HUES48 (cell line): ENCODE data around the gene DOCK7.

Source experiments
- H3K27ac ChIP-seq: one replicate; pipeline ENCODE4 v1.7.0; 2013; ENCODE audit warnings: low read depth, low read length, inconsistent platforms
- H3K27me3 ChIP-seq: 2 replicates; pipeline ENCODE4 v1.6.1; 2013; ENCODE audit warnings: mild to moderate bottlenecking, low read length; ENCODE audit not compliant: control insufficient read depth, insufficient read depth
- H3K36me3 ChIP-seq: 2 replicates; pipeline ENCODE4 v1.6.1; 2013; ENCODE audit warnings: low read length; ENCODE audit not compliant: control insufficient read depth, insufficient read depth
- H3K4me1 ChIP-seq: 2 replicates; pipeline ENCODE4 v1.6.1; 2013; ENCODE audit warnings: mild to moderate bottlenecking, low read length; ENCODE audit not compliant: control insufficient read depth, insufficient read depth
- H3K4me3 ChIP-seq: 2 replicates; pipeline ENCODE4 v1.5.1; 2013; ENCODE audit warnings: mild to moderate bottlenecking, low read depth, low read length
- H3K9ac ChIP-seq: 2 replicates; pipeline ENCODE4 v1.6.1; 2013; ENCODE audit warnings: mild to moderate bottlenecking, low read depth, low read length, moderate library complexity
- H3K9me3 ChIP-seq: 2 replicates; pipeline ENCODE4 v1.6.1; 2013; ENCODE audit warnings: low read length; ENCODE audit not compliant: control insufficient read depth, insufficient read depth

Gene DOCK7

DNA sequence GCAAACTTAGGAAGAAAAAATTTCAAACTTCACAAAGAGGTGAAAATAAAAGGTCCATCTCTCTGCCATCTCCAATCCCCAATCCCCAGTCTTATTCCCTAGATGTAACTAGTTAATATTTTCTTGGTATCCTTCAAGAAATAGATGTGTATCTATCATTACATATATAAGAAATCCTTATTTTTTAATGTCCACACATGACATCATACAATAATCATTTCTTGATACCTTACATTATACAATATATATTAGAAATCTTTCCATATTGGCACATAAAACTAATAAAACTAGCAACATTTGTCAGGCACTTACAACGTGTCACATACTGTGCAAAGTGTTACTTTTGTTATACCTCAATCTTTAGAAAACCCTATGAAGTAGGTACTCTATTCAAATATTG lies 16.2 kb downstream of the DOCK7 start:
- no peaks in the 10 kb centered on the region for H3K36me3 ChIP-seq
- H3K9me3 ChIP-seq: no peaks in the 10 kb centered on the region
- H3K4me1 ChIP-seq: peaks cover 23% of the 10 kb centered on the region
- no peak overlapping the region for H3K4me3 ChIP-seq
- no peak overlapping the region for H3K9ac ChIP-seq
- no peaks in the 10 kb centered on the region for H3K27me3 ChIP-seq
- H3K27ac ChIP-seq: no peak overlapping the region

DNA sequence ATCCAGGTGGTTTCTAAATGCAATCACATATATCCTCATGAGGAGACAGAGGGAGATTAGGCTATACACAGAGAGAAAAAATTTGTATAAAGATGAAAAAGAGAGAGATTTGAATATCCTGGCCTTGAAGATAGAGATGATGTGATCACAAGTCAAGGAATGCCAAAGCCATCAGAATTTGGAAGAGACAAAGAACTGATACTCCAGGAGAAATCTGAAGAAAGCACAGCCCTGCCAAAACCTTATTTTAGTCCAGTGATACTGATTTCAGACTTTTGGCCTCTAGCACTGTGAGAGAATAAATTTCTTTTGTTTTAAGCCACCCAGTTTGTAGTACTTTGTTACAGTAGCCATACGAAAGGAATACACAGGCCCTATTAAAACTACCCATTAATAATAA lies 33.4 kb downstream of the DOCK7 start:
- no peaks in the 10 kb centered on the region for H3K4me1 ChIP-seq
- H3K27me3 ChIP-seq: no peaks in the 10 kb centered on the region
- no peaks in the 10 kb centered on the region for H3K9me3 ChIP-seq
- H3K27ac ChIP-seq: no peak overlapping the region
- H3K4me3 ChIP-seq: no peak overlapping the region
- peaks cover 15% of the 10 kb centered on the region for H3K36me3 ChIP-seq
- no peak overlapping the region for H3K9ac ChIP-seq

DNA sequence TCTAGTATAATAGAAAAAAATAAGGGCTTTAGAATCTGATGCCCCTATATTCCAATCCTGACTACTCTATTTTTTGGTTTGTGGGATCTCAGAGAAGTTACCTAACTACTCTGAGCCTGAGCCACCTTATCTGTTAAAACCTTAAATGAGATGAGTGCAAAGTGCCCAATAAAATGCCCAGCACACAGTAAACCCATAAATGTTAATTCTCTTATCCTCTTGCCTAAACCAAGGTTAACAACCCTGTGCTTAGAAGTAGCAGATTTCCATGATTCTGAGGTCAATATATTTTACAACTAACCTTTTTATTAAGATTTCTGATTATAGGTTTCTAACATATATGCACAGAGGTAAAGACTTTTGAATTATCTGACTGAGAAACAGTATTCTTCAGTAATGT lies 35.8 kb downstream of the DOCK7 start:
- Histone ChIP-seq H3K9ac (no peak overlapping the region), H3K27ac (no peak overlapping the region), H3K4me3 (no peak overlapping the region), H3K4me1 (no peaks in the 10 kb centered on the region), H3K9me3 (no peaks in the 10 kb centered on the region), H3K36me3 (peaks cover 22% of the 10 kb centered on the region), H3K27me3 (no peaks in the 10 kb centered on the region)

DNA sequence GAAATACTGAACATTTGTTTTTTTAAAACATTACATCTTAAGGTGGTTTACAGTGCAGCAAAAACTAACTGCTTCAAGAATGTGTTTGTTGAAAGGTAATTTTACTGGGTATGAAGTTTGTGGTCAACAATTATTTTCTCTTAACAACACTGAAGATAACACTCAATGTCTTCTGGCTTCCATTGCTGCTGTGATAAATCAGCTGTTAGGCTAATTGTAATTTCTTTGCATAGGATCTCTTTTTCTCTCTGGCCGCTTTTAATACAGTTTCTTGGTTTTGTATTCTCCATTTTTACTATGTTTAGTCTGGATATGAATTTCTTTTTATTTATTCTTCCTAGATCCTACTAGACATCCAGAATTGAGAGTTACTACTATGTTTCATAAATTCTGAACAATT lies 44.9 kb downstream of the DOCK7 start:
- Histone ChIP-seq H3K9ac (no peak overlapping the region), H3K36me3 (peaks cover 32% of the 10 kb centered on the region), H3K27me3 (no peaks in the 10 kb centered on the region), H3K4me3 (no peak overlapping the region), H3K4me1 (no peaks in the 10 kb centered on the region), H3K9me3 (no peaks in the 10 kb centered on the region; the same call in 1 of the 2 replicates), H3K27ac (no peak overlapping the region)

DNA sequence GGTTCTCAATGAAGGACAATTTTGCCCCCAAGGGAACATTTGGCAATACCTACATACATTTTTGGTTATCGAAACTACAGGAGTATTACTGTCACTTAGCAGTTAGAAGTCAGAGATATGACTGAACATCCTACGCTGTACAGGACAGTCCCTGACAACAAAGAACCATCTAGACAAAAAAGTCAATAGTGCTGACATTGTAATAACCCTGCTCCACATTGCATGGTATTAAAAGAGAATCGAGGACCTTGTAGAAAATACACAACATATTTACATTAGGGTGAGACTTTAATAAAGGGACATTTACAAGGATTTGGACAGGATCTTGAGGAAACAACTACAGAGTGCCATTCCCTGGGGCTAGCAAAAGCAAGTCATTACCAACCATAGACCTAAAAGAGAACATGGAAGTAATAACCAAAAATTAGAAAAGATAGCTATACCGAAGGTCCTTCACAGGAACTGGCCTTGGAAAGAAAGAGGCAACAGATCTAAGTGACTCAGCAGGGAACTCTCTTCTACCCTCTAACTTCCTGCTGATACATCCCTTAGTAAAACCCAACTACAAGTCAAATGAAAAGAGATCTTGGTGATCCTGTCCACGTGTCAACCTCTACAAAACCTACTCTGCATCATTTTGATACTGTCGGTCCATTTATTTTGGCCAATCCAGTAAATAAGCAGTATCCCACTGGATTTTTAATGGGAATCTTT lies 50.6 kb downstream of the DOCK7 start:
- Histone ChIP-seq H3K27me3 (no peaks in the 10 kb centered on the region), H3K36me3 (peaks cover 25% of the 10 kb centered on the region)

DNA sequence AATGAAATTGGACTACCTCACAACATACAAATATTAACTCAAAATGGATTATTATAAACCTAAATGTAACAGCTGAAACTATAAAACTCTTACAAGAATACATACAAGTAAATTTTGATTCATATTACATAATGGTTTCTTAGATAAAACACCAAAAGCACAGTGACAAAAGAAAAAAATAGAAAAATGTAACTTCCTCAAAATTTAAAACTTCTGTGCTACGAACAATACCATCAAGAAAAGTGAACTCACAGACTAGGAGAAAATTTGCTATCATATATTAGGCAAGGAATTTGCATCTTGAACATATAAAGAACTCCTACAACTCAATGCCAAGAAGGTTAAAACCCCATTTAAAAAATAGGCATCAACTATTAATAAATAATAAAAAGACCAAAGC lies 59.7 kb downstream of the DOCK7 start:
- H3K27ac ChIP-seq: no peak overlapping the region
- 0 out of 2 replicates have a peak, but pooled peaks cover 4% of the 10 kb centered on the region for H3K4me1 ChIP-seq
- no peak overlapping the region for H3K4me3 ChIP-seq
- H3K9ac ChIP-seq: no peak overlapping the region
- no peaks in the 10 kb centered on the region for H3K27me3 ChIP-seq
- no peaks in the 10 kb centered on the region for H3K9me3 ChIP-seq
- H3K36me3 ChIP-seq: peaks cover 27% of the 10 kb centered on the region

More for the DNA sequence above, 50.6 kb downstream of the DOCK7 start:
- Histone ChIP-seq H3K9me3 (no peaks in the 10 kb centered on the region), H3K4me1 (no peaks in the 10 kb centered on the region), H3K4me3 (no peak overlapping the region), H3K9ac (no peak overlapping the region), H3K27ac (no peak overlapping the region)

DNA sequence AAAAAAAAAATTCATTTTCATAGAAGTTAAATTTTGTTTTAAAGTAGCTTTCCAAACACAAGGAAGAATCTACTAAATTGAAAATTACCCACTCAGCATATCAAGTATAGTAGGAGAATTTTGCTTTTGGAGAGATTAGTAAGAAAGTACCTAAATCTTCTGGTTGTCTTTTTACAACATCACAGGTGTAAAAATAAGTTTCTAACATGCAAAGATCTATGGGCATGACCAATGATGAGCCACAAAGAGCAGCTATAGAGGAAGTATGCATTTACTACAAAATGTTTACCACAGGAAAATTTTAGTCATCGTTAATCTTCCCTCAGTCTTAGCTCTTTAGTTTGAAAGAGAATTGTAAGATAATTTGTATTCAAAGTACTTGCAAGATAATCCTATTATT lies 62.8 kb downstream of the DOCK7 start:
- H3K4me1 ChIP-seq: 0 out of 2 replicates have a peak, but pooled peaks cover 4% of the 10 kb centered on the region
- no peaks in the 10 kb centered on the region for H3K9me3 ChIP-seq
- H3K27ac ChIP-seq: no peak overlapping the region
- no peak overlapping the region for H3K9ac ChIP-seq
- peaks cover 6% of the 10 kb centered on the region; the same call in 1 of the 2 replicates for H3K36me3 ChIP-seq
- no peak overlapping the region for H3K4me3 ChIP-seq
- no peaks in the 10 kb centered on the region for H3K27me3 ChIP-seq

DNA sequence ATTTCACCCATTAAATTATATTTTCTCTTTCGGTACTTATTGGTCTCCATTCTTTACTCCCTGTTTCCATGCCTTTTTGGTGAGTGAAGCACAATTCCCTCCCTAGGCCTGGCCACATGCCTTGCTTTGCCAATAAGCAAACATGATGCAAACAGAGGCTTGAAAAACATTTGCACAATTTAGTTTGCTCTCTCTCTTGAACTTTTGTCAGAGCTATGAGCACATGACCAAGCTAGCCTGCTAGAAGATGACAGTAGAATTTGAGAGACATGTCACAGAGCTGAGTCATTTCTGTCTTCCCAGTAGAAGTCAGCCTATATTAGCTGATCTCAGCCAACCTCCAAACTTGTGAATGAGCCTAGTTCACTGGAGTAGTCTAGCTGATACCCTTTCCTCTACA lies 66.3 kb downstream of the DOCK7 start:
- Histone ChIP-seq H3K9ac (no peak overlapping the region), H3K27ac (no peak overlapping the region), H3K36me3 (peaks cover 2% of the 10 kb centered on the region; the same call in 1 of the 2 replicates), H3K9me3 (no peaks in the 10 kb centered on the region), H3K4me1 (0 out of 2 replicates have a peak, but pooled peaks cover 4% of the 10 kb centered on the region), H3K27me3 (no peaks in the 10 kb centered on the region), H3K4me3 (no peak overlapping the region)

DNA sequence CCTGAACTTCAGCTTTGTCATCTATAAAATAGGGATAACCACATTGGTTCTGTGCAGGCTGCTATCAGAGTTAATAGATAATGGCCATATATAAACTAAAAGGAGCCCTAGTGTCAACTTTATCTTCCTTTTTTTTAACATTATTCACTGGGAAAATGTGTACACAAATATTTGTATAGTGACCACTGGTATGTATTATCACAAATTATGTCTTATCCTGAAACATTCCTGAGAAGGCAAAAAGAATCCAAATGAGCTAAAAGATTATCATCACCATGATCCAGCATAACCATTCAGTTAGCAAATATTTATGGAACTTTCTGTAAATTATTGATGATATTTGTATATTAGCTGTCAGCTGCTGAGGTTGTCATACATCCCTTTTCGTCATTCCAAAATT lies 74.3 kb downstream of the DOCK7 start:
- Histone ChIP-seq H3K4me1 (peaks cover 12% of the 10 kb centered on the region), H3K4me3 (no peak overlapping the region), H3K27ac (no peak overlapping the region), H3K9me3 (no peaks in the 10 kb centered on the region), H3K27me3 (no peaks in the 10 kb centered on the region), H3K9ac (no peak overlapping the region), H3K36me3 (peaks cover 2% of the 10 kb centered on the region; the same call in 1 of the 2 replicates)

DNA sequence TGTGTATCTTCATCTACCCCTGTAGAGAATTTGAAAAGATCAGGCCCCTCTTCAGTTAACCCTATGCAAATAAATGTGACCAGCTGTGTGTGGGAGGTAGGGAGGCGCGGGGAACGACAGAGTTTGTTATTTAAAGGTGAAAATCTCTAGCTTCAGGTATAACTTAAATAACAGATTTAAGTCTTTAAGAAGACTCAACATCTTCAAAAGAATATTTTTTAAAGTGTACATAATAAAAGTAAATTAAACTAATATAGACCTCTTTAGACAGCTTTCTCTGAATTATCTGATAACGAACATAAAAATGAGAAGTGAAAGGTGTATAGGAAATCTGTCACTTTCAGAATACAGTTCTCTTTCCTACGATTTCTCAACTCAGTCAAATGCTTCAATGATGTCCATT lies 74.9 kb downstream of the DOCK7 start:
- Histone ChIP-seq H3K9ac (no peak overlapping the region), H3K4me1 (peaks cover 12% of the 10 kb centered on the region), H3K4me3 (no peak overlapping the region), H3K36me3 (peaks cover 2% of the 10 kb centered on the region; the same call in 1 of the 2 replicates), H3K9me3 (no peaks in the 10 kb centered on the region), H3K27me3 (no peaks in the 10 kb centered on the region), H3K27ac (peak overlapping the region; percentile 19)

DNA sequence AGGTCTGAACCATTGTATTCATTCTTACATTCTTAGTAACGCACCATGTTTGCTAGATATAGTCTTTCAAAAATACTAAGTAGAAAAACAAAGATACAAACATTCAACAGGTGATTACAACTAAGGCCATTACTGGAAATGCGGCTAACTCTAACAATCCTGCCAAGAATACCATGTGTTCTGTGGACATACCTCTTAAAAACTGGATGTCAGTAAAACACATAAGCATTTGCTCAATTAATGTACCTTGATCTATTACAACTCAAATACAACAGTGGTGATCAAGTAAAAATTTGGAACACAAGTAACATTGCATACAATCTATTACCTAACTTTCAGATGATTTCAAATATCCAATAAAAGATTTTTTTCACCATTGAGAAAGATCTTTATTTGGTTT lies 75.4 kb downstream of the DOCK7 start:
- Histone ChIP-seq H3K9ac (no peak overlapping the region), H3K4me1 (peaks cover 12% of the 10 kb centered on the region), H3K9me3 (no peaks in the 10 kb centered on the region), H3K4me3 (no peak overlapping the region), H3K36me3 (no peaks in the 10 kb centered on the region), H3K27me3 (no peaks in the 10 kb centered on the region), H3K27ac (peak overlapping the region; percentile 19)
